Loucy (cell line): ENCODE measurements around the gene TYR.

Experiments
- H2AFZ ChIP-seq: fragments of 200-600 bp; sonication (generic); 2 replicates; pipeline ENCODE4 v1.6.0; 2016; ENCODE audit warnings: antibody characterized with exemption, mild to moderate bottlenecking, low read length, moderate library complexity
- H3F3A ChIP-seq: fragments of 200-600 bp; 2 replicates; pipeline ENCODE4 v1.6.0; 2016; ENCODE audit warnings: antibody characterized with exemption, low read depth, mild to moderate bottlenecking
- H3K27me3 ChIP-seq: fragments of 200-600 bp; sonication (generic); 2 replicates; pipeline ENCODE4 v1.6.1; 2014; ENCODE audit warnings: low read length, mild to moderate bottlenecking; ENCODE audit not compliant: insufficient read depth, poor library complexity, severe bottlenecking
- H3K36me3 ChIP-seq: fragments of 200-600 bp; sonication (generic); 2 replicates; pipeline ENCODE4 v1.6.1; 2016; ENCODE audit warnings: low read length; ENCODE audit not compliant: insufficient read depth
- H3K4me1 ChIP-seq: fragments of 200-600 bp; sonication (generic); 2 replicates; pipeline ENCODE4 v1.5.1; 2014; ENCODE audit warnings: low read length, mild to moderate bottlenecking; ENCODE audit not compliant: insufficient read depth, poor library complexity, severe bottlenecking
- H3K4me2 ChIP-seq: fragments of 200-600 bp; sonication (generic); 2 replicates; pipeline ENCODE4 v1.6.0; 2014; ENCODE audit warnings: antibody characterized with exemption, low read length, low read depth, mild to moderate bottlenecking; ENCODE audit not compliant: poor library complexity, severe bottlenecking
- H3K4me3 ChIP-seq: fragments of 200-600 bp; sonication (generic); 2 replicates; pipeline ENCODE4 v1.5.1; 2014; ENCODE audit warnings: low read length, mild to moderate bottlenecking, mixed read lengths; ENCODE audit not compliant: poor library complexity, severe bottlenecking
- H3K79me2 ChIP-seq: fragments of 200-600 bp; sonication (generic); 2 replicates; pipeline ENCODE4 v1.6.1; 2014; ENCODE audit warnings: low read length; ENCODE audit not compliant: insufficient read depth
- H3K9ac ChIP-seq: fragments of 200-600 bp; sonication (generic); 2 replicates; pipeline ENCODE4 v1.6.0; 2014; ENCODE audit warnings: mild to moderate bottlenecking, low read depth, low read length, moderate library complexity; ENCODE audit not compliant: poor library complexity, severe bottlenecking
- H3K9me2 ChIP-seq: fragments of 200-600 bp; sonication (generic); replicated peaks from 2 replicates; pipeline ENCODE4 v1.6.1; 2016; ENCODE audit warnings: low read depth, low read length, mixed read lengths
- H3K9me3 ChIP-seq: fragments of 200-600 bp; sonication (generic); 2 replicates; pipeline ENCODE4 v1.6.1; 2014; ENCODE audit warnings: mild to moderate bottlenecking, antibody characterized with exemption, low read length, low read depth; ENCODE audit not compliant: insufficient read depth
- H4K20me1 ChIP-seq: fragments of 200-600 bp; sonication (generic); 2 replicates; pipeline ENCODE4 v1.6.0; 2014; ENCODE audit warnings: antibody characterized with exemption, low read length, mild to moderate bottlenecking; ENCODE audit not compliant: insufficient read depth, poor library complexity, severe bottlenecking
- CTCF ChIP-seq: fragments of 200-600 bp; sonication (generic); conservative IDR thresholded peaks from 2 replicates; pipeline ENCODE4 v1.5.1; 2014; ENCODE audit warnings: mild to moderate bottlenecking, antibody characterized with exemption, low read length
- EZH2phosphoT487 ChIP-seq: fragments of 200-600 bp; IDR thresholded peaks from 2 replicates; pipeline ENCODE4 v1.6.1; 2018; ENCODE audit warnings: antibody characterized with exemption, mild to moderate bottlenecking, moderate library complexity, borderline replicate concordance

The TYR gene

GRCh38 chr11:89168396-89168795 is 9.3 kb upstream of the TYR start:
- TF ChIP-seq CTCF = no peak
- TF ChIP-seq EZH2phosphoT487 = no peak
- Histone ChIP-seq H3K27me3 (no peaks in the 10 kb centered on the region), H3K79me2 (no peaks in the 10 kb centered on the region), H2AFZ (no peak overlapping the region), H3K4me2 (no peak overlapping the region), H4K20me1 (no peaks in the 10 kb centered on the region), H3K9me2 (no peaks in the 10 kb centered on the region), H3K4me1 (no peaks in the 10 kb centered on the region), H3F3A (no peaks in the 10 kb centered on the region), H3K9me3 (no peaks in the 10 kb centered on the region), H3K9ac (no peak overlapping the region), H3K36me3 (no peaks in the 10 kb centered on the region), H3K4me3 (no peak overlapping the region)

- no peaks in the 10 kb centered on the region for H4K20me1 ChIP-seq
- H3K4me1 ChIP-seq = no peaks in the 10 kb centered on the region
- no peaks in the 10 kb centered on the region for H3F3A ChIP-seq
- H3K27me3 ChIP-seq = no peaks in the 10 kb centered on the region
- H3K9ac ChIP-seq = no peak overlapping the region
- no peaks in the 10 kb centered on the region for H3K79me2 ChIP-seq
- no peak overlapping the region for H3K4me2 ChIP-seq
- H3K36me3 ChIP-seq = no peaks in the 10 kb centered on the region
- no peaks in the 10 kb centered on the region for H3K9me2 ChIP-seq
- H3K9me3 ChIP-seq = no peaks in the 10 kb centered on the region
- no peak overlapping the region for H3K4me3 ChIP-seq
- no peak overlapping the region for H2AFZ ChIP-seq
- no peak for TF ChIP-seq CTCF
- TF ChIP-seq EZH2phosphoT487 = no peak
Measured at GRCh38 chr11:89175796-89176195, 1.9 kb upstream of the TYR start.

- Histone ChIP-seq H3K4me1 (no peaks in the 10 kb centered on the region), H3K79me2 (no peaks in the 10 kb centered on the region), H3K9me3 (no peaks in the 10 kb centered on the region), H4K20me1 (no peaks in the 10 kb centered on the region), H3K9ac (no peak overlapping the region), H3F3A (no peaks in the 10 kb centered on the region), H3K9me2 (no peaks in the 10 kb centered on the region), H2AFZ (no peak overlapping the region), H3K4me2 (no peak overlapping the region), H3K36me3 (no peaks in the 10 kb centered on the region), H3K4me3 (no peak overlapping the region), H3K27me3 (no peaks in the 10 kb centered on the region)
- TF ChIP-seq EZH2phosphoT487 (no peak), CTCF (no peak)
Measured at GRCh38 chr11:89176938-89177337, 737 bp upstream of the TYR start.
